HepG2 (cell line): Measurements from ENCODE around the gene CERS6.

Experiments used
- EP300 ChIP-seq, 3 experiments: sonication (generic) in 1 of 3; formaldehyde crosslinking in 1 of 3; IDR thresholded peaks; 2 replicates each; pipeline versions ENCODE4 v1.5.1 to v1.6.1; 2011 to 2020; ENCODE audit warnings: low read depth in 2 of 3, low read length in 2 of 3, borderline replicate concordance in 1 of 3, improper control_type of control experiment in 1 of 3, mild to moderate bottlenecking in 1 of 3, missing genetic modification reagents in 1 of 3, moderate library complexity in 1 of 3
- MED8 ChIP-seq: sonication (generic); formaldehyde crosslinking; IDR thresholded peaks from 2 replicates; pipeline ENCODE4 v1.8.1; 2023; ENCODE audit warnings: mild to moderate bottlenecking, missing genetic modification reagents; ENCODE audit not compliant: insufficient replicate concordance
- NPAS2 ChIP-seq: sonication (generic); formaldehyde crosslinking; IDR thresholded peaks from 2 replicates; pipeline ENCODE4 v1.8.0; 2022; ENCODE audit warnings: mild to moderate bottlenecking, missing genetic modification reagents, borderline replicate concordance
- ZNF468 ChIP-seq: sonication (generic); formaldehyde crosslinking; IDR thresholded peaks from 2 replicates; pipeline ENCODE4 v1.8.0; 2022; ENCODE audit warnings: mild to moderate bottlenecking, moderate library complexity, missing genetic modification reagents

DNA sequence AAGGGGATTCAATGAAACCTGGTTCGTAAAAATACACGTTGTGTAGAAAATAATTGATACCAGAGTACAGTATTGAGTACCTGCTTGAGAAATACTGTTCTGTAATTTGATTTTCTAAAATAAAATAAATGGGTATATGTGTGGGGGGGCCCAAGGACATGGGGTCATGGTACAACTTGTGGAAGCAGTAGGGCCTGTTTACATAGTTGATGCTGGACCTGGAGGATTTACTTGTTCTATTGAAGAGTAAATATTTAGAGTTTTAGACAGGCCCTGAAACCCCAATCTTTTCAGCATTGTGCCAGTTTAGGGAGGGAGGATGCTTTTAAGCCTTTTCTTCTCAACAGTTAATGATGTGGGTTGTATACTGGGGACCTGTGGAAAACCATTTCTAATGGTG, 11.7 kb downstream of the CERS6 start:
- no peak for TF ChIP-seq NPAS2 (CRISPR knock-in tag)
- peak in 1 of 2 experiments; percentile 61; a peak in 1 of 4 replicates for TF ChIP-seq EP300 (IDR thresholded peaks at IDR 0.05; ENCODE audit: low read depth in 2 of 2, low read length in 2 of 2)
- no peak for TF ChIP-seq EP300 (CRISPR knock-in tag; IDR thresholded peaks at IDR 0.05; ENCODE audit: borderline replicate concordance)
- TF ChIP-seq MED8 (CRISPR knock-in tag), result no peak
- TF ChIP-seq ZNF468 (CRISPR knock-in tag), result no peak
